Measurements from ENCODE around the gene HSD11B1.

DNA sequence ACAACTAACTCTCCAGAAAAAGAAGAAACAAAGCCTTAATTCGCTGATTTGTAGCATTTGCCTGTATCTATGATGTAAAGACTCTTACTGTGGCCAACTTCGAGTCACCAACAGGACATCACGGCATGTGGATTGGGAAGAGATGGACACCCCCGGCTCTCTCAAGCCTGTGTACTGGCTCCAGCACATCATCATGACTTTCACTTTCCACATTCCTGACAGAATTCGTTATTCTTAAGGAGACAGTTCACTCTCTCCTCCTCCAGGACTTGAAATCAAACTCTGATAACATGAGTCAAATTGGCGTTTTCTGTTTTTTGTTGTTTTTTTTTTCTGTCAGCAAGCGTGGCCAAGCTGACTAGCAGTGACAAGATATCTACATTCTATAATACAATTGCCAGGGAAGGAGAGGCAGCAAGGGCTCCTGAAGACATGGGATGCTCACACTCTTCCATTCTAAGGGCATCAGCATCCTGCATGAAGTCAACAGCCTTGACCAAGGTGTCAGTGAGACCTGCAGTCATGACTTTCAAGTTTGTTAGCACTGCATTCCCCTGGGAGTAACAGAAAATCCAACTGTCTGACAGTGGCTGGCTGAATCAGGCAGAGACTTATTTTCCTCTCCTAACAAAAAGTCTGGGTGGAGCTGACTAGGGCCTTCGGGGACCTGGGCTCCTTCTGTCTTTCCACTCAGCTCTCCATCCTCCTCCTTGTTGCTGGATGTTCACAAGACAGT, 37.9 kb downstream of the HSD11B1 start:
- no peak for TF ChIP-seq YY1 (IDR thresholded peaks at IDR 0.05; ENCODE audit: extremely low read depth, insufficient replicate concordance, low read depth, low read length)
- no peak for TF ChIP-seq ZFX (IDR thresholded peaks at IDR 0.05)
- TF ChIP-seq, protein P1, sequence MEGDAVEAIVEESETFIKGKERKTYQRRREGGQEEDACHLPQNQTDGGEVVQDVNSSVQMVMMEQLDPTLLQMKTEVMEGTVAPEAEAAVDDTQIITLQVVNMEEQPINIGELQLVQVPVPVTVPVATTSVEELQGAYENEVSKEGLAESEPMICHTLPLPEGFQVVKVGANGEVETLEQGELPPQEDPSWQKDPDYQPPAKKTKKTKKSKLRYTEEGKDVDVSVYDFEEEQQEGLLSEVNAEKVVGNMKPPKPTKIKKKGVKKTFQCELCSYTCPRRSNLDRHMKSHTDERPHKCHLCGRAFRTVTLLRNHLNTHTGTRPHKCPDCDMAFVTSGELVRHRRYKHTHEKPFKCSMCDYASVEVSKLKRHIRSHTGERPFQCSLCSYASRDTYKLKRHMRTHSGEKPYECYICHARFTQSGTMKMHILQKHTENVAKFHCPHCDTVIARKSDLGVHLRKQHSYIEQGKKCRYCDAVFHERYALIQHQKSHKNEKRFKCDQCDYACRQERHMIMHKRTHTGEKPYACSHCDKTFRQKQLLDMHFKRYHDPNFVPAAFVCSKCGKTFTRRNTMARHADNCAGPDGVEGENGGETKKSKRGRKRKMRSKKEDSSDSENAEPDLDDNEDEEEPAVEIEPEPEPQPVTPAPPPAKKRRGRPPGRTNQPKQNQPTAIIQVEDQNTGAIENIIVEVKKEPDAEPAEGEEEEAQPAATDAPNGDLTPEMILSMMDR (IDR thresholded peaks at IDR 0.05 in 2 of 3, conservative IDR thresholded peaks at IDR 0.05 in 1 of 3; ENCODE audit: borderline replicate concordance in 1 of 3, insufficient read depth in 1 of 3, low read depth in 2 of 3, low read length in 2 of 3): no peak
- TF ChIP-seq, protein P2, sequence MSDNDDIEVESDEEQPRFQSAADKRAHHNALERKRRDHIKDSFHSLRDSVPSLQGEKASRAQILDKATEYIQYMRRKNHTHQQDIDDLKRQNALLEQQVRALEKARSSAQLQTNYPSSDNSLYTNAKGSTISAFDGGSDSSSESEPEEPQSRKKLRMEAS (IDR thresholded peaks at IDR 0.05): no peak
- TF ChIP-seq, protein P3, sequence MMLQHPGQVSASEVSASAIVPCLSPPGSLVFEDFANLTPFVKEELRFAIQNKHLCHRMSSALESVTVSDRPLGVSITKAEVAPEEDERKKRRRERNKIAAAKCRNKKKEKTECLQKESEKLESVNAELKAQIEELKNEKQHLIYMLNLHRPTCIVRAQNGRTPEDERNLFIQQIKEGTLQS (IDR thresholded peaks at IDR 0.05): no peak
